GM12891 (cell line): ENCODE data around the gene ZNF511.

ENCODE experiments used
- POLR2A ChIP-seq: IDR thresholded peaks from 2 replicates; pipeline ENCODE4 v1.6.1; 2011; ENCODE audit warnings: low read depth, low read length, control low read depth
- POLR2AphosphoS5 ChIP-seq: IDR thresholded peaks from 2 replicates; pipeline ENCODE4 v1.6.1; 2011; ENCODE audit warnings: low read depth, low read length, control low read depth
- SPI1 ChIP-seq: IDR thresholded peaks from 2 replicates; pipeline ENCODE4 v1.6.1; 2011; ENCODE audit warnings: low read depth, low read length, control low read depth
- TAF1 ChIP-seq: IDR thresholded peaks from 2 replicates; pipeline ENCODE4 v1.6.1; 2011; ENCODE audit warnings: low read depth, low read length, control low read depth

DNA sequence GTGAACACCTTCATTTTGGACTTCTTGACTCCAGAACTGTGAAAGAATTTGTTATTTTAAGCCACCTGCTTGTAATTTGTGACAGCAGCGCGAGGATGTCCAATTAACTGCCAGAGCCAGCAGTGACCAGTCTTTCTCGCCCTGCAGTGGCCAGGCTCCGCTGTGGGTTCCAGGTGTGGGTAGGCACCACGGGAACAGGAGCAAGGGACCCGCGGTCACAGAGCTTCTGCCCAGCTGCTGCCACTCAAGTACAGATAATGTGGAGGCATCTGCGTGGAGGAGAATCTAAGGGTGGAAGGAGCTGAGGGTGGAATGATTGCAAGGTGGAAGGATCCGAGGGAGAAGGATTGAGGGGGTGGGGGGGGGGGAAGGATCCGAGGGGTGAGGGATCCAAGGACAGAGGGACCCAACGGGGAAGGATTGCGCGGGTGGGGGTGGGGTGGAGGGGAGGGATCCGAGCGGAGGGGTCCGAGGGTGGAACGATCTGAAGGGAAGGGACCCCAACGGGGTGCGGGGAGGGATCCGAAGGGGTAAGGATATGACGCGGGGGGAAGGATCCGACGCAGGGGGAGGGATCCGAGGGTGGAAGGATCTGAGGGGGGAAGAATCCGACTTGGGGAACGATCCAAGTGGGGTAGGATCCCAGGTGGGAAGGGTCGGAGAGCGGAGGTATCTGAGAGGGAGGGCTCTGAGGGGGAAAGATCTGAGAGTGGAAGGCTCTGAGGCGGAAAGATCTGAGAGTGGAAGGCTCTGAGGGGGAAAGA, 24.4 kb downstream of the ZNF511 start:
- no peak for TF ChIP-seq POLR2AphosphoS5
- TF ChIP-seq POLR2A = no peak
- no peak for TF ChIP-seq TAF1
- TF ChIP-seq SPI1 = no peak
